ENCODE data around the gene JUNB. TPM values are rescaled to one million over a fixed set of nuclear protein-coding genes. Genes with fewer than 3 reads are reported as not detected.
A peak's percentile ranks its signal among the peaks of the same experiment; 100 is the strongest.

Gene JUNB
- total RNA-seq, 2 experiments from 2014 or later: 82.7 to 84.6 TPM

DNA sequence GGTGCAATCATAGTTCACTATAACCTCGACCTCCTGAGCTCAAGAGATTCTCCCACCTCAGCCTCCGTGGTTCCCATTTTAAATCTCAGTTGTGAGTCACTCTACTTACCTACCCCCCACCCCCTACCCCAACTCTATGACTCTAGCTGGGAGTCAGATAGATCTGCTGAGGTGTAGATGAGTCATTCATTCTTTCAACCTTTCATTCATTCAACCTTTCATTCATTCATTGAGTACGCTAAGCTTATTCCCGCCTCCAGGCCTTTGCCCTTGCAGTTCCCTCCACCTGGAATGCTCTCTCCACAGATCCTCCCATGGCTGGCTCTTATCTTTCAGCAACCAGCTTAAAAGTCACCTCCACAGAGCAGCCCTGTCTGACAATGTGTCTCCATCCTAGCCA lies 45.9 kb downstream of the JUNB start:
- ATAC-seq (ENCODE audit: low read depth) (no peak), DNase-seq (no peak)
- Mint-ChIP-seq H3K9me3 (no peaks in the 10 kb centered on the region), H3K27me3 (peaks cover 83% of the 10 kb centered on the region), H3K27ac (no peak overlapping the region), H3K4me3 (no peak overlapping the region), H3K4me1 (peaks cover 25% of the 10 kb centered on the region), H3K36me3 (no peaks in the 10 kb centered on the region)
- POLR2A ChIA-PET: no interaction called here

DNA sequence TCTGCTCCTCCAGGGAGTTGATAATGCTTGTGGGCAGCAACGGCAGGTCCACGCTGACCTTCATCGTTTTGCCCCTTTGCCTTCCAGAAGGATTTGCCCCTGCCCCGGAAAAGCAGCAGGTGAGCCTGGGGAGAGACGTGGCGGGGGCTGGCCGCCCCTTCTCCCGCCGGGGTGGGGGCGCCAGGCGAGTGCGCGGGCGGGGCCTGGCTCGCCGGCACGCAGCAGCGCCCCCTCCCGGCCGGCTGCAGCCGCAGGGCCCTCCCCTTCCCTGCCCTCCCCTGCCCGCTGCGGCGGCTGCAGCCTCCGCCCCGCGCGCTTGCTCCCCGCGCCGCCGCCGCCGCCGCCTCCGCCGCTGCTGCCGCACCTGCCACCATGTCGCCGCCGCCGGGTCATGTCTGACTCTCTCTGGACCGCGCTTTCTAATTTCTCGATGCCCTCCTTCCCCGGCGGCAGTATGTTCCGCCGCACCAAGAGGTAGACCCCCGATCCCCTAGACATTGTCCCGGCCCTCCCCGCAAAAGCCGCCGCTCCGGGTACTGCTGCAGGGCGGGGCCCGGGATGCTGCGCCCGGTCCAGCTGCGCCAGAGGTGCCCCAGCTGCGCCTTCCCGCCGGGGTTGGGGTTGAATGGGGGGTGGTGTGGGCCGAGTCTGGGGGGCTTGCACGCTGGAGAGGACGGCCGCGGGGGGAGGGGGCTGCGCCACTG lies 47.0 kb downstream of the JUNB start, which contains the start of gene MAST1:
TSS of gene MAST1 (plus strand) at position 334 of the 704 bp plus-strand sequence. CDS start at position 392, 58 bp downstream.
- Mint-ChIP-seq H3K27me3 (peaks cover 78% of the 10 kb centered on the region), H3K27ac (peak within 1 kb of the TSS; percentile 43), H3K9me3 (no peaks in the 10 kb centered on the region)

DNA sequence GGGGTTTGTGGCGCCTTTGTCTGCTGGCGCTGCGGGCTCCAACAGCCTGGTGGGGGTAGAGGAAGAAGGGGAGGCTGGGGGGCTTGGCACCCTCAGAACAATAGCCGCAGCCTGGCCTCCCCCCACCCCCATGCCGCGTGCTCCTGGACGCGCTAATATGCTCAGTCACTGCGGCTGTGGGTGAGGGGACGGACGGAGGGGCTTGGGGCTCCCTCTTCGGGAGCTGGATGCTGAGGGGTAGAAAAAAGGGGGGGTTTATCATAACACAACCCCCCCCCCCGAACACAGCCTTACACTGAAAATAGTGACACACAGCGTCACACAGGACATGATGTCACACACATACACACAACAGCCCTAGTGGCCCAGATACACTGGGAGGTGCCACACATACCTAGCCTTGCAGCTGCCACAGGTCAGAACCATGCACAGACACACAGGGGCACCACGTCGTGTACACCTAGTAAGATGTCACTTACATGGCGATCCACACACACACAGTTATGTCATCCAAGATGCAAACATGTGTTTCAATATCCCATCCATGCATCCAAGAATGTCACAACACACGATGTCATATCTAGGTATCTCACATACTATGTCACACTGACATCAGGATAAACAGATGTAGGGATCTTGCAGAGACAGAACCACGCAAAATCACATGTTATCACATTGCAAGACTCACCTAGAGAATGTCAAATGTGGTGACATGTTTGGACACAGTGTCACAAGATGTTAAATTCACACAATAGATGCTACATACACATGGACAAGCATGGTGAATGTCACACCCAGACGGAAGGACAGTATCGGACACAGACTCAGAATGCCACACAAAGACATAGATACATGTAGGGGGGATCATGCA lies 47.8 kb downstream of the JUNB start:
- Mint-ChIP-seq H3K4me1 (peaks cover 19% of the 10 kb centered on the region), H3K36me3 (no peaks in the 10 kb centered on the region), H3K9me3 (no peaks in the 10 kb centered on the region), H3K27ac (peak overlapping the region; percentile 43), H3K4me3 (peak overlapping the region; percentile 74), H3K27me3 (peaks cover 76% of the 10 kb centered on the region)
- ATAC-seq (ENCODE audit: low read depth): no peak
- POLR2A ChIA-PET: no interaction called here
- no peak for DNase-seq

More for the DNA sequence above, 47.0 kb downstream of the JUNB start, which contains the start of gene MAST1:
- peak; percentile 73 for ATAC-seq (ENCODE audit: low read depth)
- POLR2A ChIA-PET: no interaction called here
- Mint-ChIP-seq H3K36me3 (no peaks in the 10 kb centered on the region), H3K4me1 (peaks cover 20% of the 10 kb centered on the region), H3K4me3 (peak within 1 kb of the TSS; percentile 74)
- peak; percentile 82 for DNase-seq

DNA sequence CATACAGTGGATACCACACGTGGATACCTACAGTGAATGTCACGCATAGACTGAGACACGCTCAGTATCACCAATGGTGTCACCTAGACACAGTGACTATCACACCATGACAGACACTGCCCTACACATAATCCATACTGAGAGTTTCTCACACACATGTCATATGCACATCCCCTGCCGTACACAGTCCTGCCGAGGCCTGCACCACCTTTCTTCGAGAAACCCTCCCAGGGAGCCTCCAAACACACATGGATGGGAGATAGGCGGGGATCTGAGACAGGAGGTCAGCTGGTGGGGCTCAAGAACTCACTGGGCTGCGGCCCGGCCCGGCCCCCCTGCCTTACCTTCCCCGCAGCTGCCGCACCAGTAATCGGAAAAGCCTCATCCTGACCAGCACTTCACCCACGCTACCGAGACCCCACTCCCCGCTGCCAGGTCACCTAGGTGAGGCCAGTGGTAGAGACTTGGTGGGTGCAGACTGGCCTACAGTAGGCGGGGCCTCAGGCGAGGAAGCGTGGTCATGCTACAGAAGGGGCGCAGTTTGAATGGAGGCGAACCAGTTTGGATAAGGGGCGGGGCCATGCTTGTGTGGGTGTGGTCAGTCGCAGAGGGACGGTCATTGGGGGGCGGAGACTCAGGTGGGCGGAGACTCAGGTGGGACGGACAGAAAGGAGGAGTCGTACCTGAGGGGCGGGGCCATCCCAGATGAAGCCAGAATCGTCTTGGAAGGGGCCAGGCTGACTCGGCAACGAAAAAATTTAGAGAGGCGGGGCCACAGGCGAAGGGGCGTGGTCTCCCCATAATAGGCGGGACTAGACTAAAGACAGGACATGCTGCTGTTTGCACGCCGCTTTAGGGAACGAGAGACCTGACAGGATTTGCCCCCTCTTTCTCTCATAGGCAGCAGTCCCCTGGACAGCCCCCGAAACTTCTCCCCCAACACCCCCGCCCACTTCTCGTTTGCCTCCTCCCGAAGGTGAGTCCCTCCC lies 49.1 kb downstream of the JUNB start:
- Mint-ChIP-seq H3K27ac (no peak overlapping the region), H3K4me1 (peaks cover 17% of the 10 kb centered on the region), H3K4me3 (peak overlapping the region; percentile 64)

DNA sequence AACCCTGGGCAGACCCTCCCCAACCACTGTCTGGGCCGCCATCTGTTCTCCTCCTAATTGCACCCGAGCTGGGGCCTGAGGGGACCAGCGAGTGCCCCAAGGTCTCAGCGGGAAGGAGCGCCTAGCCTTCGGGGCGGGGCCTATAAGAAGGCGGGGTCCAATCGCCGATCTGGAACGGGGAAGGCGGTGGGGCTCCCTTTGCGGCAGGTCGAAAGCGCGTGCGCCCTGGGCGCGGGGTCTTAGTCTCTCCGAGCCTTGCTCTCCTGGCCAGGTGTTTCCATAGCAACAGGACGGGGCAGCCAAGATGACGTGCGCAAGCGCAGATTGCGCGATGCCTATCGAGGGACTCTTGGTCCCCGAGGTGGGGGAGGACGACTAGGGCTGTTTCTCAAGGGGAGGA lies 49.8 kb downstream of the JUNB start:
- H3K27ac Mint-ChIP-seq: no peak overlapping the region
- POLR2A ChIA-PET: no interaction called here
- H3K4me1 Mint-ChIP-seq: peaks cover 17% of the 10 kb centered on the region
- H3K9me3 Mint-ChIP-seq: no peaks in the 10 kb centered on the region
- peak; percentile 49 for DNase-seq
- no peaks in the 10 kb centered on the region for H3K36me3 Mint-ChIP-seq
- peak overlapping the region; percentile 64 for H3K4me3 Mint-ChIP-seq
- ATAC-seq (ENCODE audit: low read depth): no peak
- H3K27me3 Mint-ChIP-seq: peaks cover 67% of the 10 kb centered on the region

More for the DNA sequence above, 49.1 kb downstream of the JUNB start:
- H3K36me3 Mint-ChIP-seq: no peaks in the 10 kb centered on the region
- POLR2A ChIA-PET: no interaction called here
- peak; percentile 66 for DNase-seq
- H3K9me3 Mint-ChIP-seq: no peaks in the 10 kb centered on the region
- H3K27me3 Mint-ChIP-seq: peaks cover 74% of the 10 kb centered on the region
- ATAC-seq (ENCODE audit: low read depth): peak; percentile 11

DNA sequence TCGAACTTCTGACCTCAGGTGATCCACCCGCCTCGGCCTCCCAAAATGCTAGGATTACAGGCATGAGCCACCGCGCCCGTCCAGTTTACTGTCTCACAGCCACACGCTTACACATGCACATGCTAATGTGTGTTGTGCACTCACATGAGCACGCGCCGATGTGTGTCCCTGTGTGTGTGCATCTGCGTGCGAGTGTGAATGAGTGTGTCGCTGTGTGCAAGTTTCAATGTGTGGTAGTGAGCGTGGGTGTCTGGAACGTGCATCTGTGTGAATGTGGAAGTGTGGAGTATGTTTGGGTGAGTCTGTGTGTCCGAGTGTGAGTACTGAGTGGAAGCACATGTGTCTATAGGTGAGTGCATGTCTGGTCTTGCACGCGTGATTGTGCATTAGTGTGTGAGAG lies 51.2 kb downstream of the JUNB start:
- H3K27me3 Mint-ChIP-seq: peaks cover 62% of the 10 kb centered on the region
- H3K9me3 Mint-ChIP-seq: no peaks in the 10 kb centered on the region
- H3K27ac Mint-ChIP-seq: no peak overlapping the region
- DNase-seq: no peak
- POLR2A ChIA-PET: interaction anchor here (0.6 kb wide), 1 partner anchor 1977 kb away, joined by 4 read pairs; no protein-coding TSS in a partner anchor
- H3K4me1 Mint-ChIP-seq: peaks cover 17% of the 10 kb centered on the region
- no peak for ATAC-seq (ENCODE audit: low read depth)
- no peaks in the 10 kb centered on the region for H3K36me3 Mint-ChIP-seq
- H3K4me3 Mint-ChIP-seq: no peak overlapping the region

Small RNA genes within 50 kb of the gene (microRNA-seq; reads per million reads assigned to microRNA genes)
- not detected for gene MIR5684

Other genes with a start within 250 kb of the JUNB start
- 10 to 100 TPM; 18.1 to 19.0 TPM for gene ZNF564, start 240.0 kb upstream of the JUNB start, total RNA-seq
- 10 to 100 TPM; 14.9 to 17.4 TPM for gene ZNF490, start 180.7 kb upstream of the JUNB start, total RNA-seq
- gene ZNF791, start 180.6 kb upstream of the JUNB start, total RNA-seq: 10 to 100 TPM; 37.1 to 42.7 TPM
- gene MAN2B1, start 124.7 kb upstream of the JUNB start, total RNA-seq: 100 to 1,000 TPM; 108 to 115 TPM
- gene WDR83, start 124.7 kb upstream of the JUNB start, total RNA-seq: 10 to 100 TPM; 18.2 to 21.1 TPM
- gene DHPS, start 109.6 kb upstream of the JUNB start, total RNA-seq: 100 to 1,000 TPM; 148 to 149 TPM
- not detected for gene GNG14, start 103.5 kb upstream of the JUNB start, total RNA-seq
- 1 to 10 TPM; 4.9 to 5.3 TPM for gene FBXW9, start 94.9 kb upstream of the JUNB start, total RNA-seq
- 10 to 100 TPM; 80.8 to 81.9 TPM for gene TNPO2, start 67.6 kb upstream of the JUNB start, total RNA-seq
- gene TRIR, start 56.8 kb upstream of the JUNB start, total RNA-seq: 100 to 1,000 TPM; 213 to 214 TPM
- 10 to 100 TPM; 46.4 to 47.2 TPM for gene GET3, start 54.0 kb upstream of the JUNB start, total RNA-seq
- not detected for gene BEST2, start 39.7 kb upstream of the JUNB start, total RNA-seq
- gene HOOK2, start 15.9 kb upstream of the JUNB start, total RNA-seq: 10 to 100 TPM; 20.0 to 20.3 TPM
- gene PRDX2, start 10.3 kb downstream of the JUNB start, total RNA-seq: 100 to 1,000 TPM; 170 to 181 TPM
- 10 to 100 TPM in 1 of 2 experiments, 1 to 10 TPM in 1; 5.8 to 10.8 TPM for gene THSD8, start 10.6 kb downstream of the JUNB start, total RNA-seq
- gene RNASEH2A, start 15.1 kb downstream of the JUNB start, total RNA-seq: 10 to 100 TPM; 46.2 to 47.8 TPM
- not detected for gene RTBDN, start 43.1 kb downstream of the JUNB start, total RNA-seq
- 1 to 10 TPM; 1.8 to 2.6 TPM for gene MAST1, start 47.0 kb downstream of the JUNB start, total RNA-seq
- gene DNASE2, start 90.0 kb downstream of the JUNB start, total RNA-seq: 10 to 100 TPM; 29.0 to 30.4 TPM
- under 1 TPM in 1 of 2 experiments, not detected in 1; 0.19 TPM for gene KLF1, start 95.7 kb downstream of the JUNB start, total RNA-seq
- 10 to 100 TPM; 39.7 to 43.4 TPM for gene GCDH, start 99.7 kb downstream of the JUNB start, total RNA-seq
- gene SYCE2, start 127.8 kb downstream of the JUNB start, total RNA-seq: 1 to 10 TPM; 3.6 to 4.4 TPM
- 10 to 100 TPM; 69.2 to 73.3 TPM for gene FARSA, start 142.2 kb downstream of the JUNB start, total RNA-seq
- 100 to 1,000 TPM; 522 to 531 TPM for gene CALR, start 147.1 kb downstream of the JUNB start, total RNA-seq
- gene RAD23A, start 154.4 kb downstream of the JUNB start, total RNA-seq: 100 to 1,000 TPM; 128 to 141 TPM
- gene GADD45GIP1, start 165.7 kb downstream of the JUNB start, total RNA-seq: 10 to 100 TPM; 18.4 to 19.4 TPM
- not detected for gene DAND5, start 178.1 kb downstream of the JUNB start, total RNA-seq
- gene NFIX, start 204.0 kb downstream of the JUNB start, total RNA-seq: 1 to 10 TPM; 1.5 to 2.5 TPM

All from activated naive CD8-positive, alpha-beta T cell treated with anti-CD3 and anti-CD28 coated beads, Interleukin-2, amount 10 ng/mL, durations not matched to agents 7 days and 5 days (primary cell).